HG02678 (cell line): ENCODE data around the gene GRIK4.

Experiments
- ATAC-seq: cut with Tn5 transposase; IDR thresholded peaks from one replicate; pipeline ENCODE4 v1.9.1; 2021; ENCODE audit warnings: mild to moderate bottlenecking, moderate library complexity; ENCODE audit not compliant: unreplicated experiment

GRIK4 gene

DNA sequence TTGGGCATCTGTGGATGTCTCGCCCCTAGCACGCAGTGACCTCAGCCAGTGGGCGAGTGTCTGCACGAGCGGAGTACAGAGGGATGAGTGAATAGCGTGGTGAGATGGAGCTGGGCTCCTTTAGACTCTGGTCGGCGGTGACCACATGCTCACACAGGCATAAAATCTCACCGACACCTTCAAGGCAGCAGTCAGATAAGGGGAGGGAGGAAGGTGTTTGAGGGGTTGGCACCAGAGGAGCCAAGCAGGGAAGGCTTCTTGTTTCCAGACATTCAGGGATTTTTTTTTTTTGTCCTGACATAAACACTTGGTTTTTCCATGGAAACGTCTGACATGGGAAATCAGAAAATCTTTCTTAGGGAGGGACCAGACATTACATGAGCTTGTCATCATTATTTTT, 35.8 kb downstream of the GRIK4 start:
- ATAC-seq: no peak

DNA sequence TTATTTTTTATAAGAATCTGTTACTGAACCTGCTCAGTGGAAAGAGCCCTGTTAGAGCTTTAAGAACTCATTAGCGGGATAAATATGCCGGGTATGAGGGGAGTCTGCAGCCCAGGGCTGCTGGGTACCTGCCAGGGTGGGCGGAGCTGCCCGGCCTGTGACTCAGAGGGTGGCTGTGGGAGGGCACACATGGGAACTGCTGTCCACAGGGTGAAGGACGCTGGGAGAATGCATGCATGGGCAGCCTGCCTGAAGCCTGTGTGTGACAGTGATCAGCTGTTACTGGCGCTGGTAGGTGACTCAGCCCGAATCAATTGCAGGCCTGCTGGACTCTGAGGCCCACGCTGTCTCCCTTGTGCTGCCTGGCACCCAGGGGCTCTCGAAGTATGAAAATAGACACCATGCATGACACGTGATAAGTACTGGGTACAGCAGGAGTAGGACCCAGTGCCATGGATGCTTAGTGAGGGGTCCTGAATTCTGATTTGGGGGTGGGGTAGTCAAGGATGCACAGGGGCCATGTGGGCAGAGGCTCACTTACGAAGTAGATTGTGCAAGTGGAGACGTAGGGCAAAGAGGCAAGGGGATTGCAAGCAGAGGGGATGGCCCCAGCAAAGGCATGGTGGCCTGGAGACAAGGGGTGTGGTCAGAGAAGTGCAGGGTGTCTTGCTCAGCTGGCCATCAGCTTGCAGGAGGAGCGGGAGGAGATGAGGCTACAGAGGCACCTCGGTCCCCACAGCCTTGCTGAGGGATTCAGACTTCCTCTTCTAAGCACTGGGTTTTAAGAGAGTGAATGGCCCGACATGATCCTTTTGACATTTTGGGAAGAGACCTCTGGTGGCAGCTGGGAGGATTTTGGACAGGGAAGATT, 36.5 kb downstream of the GRIK4 start:
- ATAC-seq: no peak

- ATAC-seq: no peak
Observed at GRCh38 chr11:120548682-120549209, 37.2 kb downstream of the GRIK4 start.

GRCh38 chr11:120549346-120549745, 37.8 kb downstream of the GRIK4 start:
- no peak for ATAC-seq

DNA sequence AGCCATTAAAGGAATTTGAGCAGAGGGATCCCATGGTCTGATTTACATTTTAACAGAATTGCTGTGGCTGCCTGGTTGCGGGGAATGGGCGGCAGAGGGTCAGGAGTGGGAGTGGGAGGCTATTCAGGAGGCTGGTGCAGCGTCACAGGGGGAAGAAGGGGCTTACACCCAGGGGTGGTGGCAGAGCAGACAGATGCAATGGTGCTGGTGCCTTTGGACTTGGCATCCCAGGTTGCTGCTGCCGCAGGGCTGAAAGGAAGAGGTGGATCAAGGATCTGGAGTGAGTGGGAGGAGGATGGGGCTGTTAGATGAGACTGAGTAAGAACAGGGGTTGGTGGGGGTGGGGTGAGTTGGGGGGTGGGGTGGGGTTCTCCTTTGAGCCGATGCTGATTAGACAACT, 38.5 kb downstream of the GRIK4 start:
- no peak for ATAC-seq

- no peak for ATAC-seq
Observed at GRCh38 chr11:120551191-120551590, 39.6 kb downstream of the GRIK4 start.

DNA sequence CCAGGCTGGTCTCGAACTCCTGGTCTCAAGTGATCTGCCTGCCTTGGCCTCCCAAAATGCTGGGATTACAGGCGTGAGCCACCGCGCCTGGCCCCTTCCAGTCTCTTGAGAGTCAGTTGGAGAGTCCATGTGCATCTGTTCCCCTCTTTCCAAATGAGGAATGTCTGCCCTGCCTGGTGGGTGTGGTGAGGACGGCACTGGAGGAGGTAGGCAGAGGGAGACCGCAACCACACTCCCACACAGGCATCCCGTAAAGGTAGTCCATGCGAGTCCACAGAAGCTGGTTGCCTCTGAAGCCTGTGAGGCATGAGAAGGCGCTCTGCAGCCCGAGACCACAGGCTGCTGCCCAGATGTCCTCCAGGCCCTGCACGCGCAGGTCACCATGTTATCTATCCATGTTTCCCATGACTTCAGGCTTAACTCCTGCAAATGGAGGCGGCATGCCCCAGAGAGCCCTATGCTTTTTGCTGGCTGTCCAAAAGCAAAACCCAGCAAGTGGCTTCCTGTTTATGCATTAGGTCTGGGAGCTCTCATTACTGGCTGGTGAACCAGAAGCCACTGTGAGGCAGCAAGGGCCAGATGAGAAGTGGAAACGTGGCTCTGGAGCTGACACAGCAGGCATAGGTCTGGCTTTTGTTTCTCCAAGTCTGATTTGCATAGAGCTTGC, 43.4 kb downstream of the GRIK4 start:
- ATAC-seq: no peak

GRCh38 chr11:120555433-120555773, 43.9 kb downstream of the GRIK4 start:
- no peak for ATAC-seq

GRCh38 chr11:120556797-120557196, 45.2 kb downstream of the GRIK4 start:
- no peak for ATAC-seq

- ATAC-seq: no peak
Observed at GRCh38 chr11:120558744-120559431, 47.3 kb downstream of the GRIK4 start.

GRCh38 chr11:120561286-120561685, 49.7 kb downstream of the GRIK4 start:
- no peak for ATAC-seq

DNA sequence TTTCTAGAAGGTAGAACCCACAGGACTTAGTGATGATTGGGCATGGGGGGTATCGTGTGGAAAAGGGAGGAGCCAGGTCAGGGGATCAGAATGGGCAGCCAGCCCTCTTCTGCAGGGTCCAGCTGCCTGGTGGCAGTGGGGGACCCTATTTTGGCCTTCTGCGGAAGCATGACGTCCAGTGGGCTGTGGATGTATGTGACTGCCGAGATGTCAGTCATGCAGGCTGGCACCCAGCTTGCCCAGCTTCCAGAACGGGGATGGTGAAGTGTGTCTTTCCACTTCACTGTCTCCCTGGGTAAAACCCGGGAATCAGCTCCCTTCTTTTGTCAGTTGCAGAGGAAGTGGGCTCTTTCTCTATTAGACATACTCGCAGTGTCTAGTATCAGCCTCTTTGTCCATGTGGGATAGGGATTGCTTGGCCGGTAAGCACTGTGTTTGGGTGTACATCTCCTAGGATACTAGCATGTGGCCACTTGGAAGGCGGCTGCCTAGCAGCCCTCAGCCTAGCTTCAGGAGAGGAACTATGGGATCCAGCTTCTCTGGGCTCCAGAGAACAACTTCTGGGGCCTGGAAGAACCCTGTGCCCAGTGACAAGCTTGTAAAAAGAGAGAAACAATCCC, 51.4 kb downstream of the GRIK4 start:
- no peak for ATAC-seq

- no peak for ATAC-seq
Observed at GRCh38 chr11:120563703-120564572, 52.4 kb downstream of the GRIK4 start.

DNA sequence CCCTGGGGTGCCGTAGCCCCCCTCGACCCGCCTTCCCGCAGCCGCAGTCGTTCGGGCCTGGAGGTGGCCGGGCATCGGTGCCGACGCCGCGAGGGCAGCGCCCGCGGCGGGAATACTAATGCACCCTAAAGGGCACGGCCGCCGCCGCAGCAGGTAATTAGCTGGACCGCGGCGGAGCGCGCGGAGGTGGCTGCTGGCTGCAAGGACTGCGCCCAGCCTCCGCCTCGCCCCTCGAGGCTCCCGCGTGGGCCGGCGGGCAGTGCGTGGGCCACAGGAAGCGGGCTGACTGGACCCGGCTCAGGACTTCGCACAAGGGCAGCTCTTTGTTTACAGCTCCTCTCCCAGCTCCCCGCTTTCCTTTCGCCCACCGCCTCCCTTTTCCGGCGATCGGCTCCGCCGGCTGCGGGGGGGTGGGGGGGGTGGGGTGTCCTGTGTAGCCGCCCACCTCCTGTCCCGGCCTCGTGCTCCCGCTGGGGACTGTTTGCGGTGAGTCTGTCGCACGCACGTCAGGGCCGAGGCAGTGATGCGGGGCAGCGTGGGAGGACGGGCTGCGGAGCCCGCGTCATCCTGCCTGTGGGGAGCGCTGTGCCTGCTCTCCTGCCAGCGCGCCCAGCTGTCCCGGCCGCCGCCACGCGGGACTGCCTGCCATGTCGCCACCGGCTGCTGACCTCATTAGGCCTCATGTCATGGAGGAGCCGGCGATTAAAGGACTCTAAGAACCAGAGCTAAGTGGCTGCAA, 53.2 kb downstream of the GRIK4 start:
- peak; percentile 70 for ATAC-seq

- no peak for ATAC-seq
Observed at GRCh38 chr11:120565466-120566155, 54.1 kb downstream of the GRIK4 start.

DNA sequence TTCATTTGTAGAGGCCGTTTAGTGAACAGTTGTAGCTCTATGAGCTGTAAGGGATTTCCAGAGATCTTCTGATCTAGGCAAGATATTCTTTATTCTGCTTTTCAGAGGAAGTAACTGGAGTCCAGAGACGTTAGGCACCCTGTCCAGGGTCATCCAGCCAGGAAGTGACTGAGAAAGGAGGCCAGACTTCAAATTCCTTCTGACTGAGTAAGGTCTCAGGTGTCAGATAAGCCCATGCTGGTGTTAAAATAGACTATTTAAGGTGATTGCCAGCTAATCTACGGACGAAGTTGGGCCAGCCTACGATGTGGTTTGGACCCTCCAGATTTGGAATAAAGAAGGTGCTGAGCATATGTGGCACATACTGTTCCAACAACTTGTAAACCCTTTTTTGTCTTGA, 54.6 kb downstream of the GRIK4 start:
- no peak for ATAC-seq

DNA sequence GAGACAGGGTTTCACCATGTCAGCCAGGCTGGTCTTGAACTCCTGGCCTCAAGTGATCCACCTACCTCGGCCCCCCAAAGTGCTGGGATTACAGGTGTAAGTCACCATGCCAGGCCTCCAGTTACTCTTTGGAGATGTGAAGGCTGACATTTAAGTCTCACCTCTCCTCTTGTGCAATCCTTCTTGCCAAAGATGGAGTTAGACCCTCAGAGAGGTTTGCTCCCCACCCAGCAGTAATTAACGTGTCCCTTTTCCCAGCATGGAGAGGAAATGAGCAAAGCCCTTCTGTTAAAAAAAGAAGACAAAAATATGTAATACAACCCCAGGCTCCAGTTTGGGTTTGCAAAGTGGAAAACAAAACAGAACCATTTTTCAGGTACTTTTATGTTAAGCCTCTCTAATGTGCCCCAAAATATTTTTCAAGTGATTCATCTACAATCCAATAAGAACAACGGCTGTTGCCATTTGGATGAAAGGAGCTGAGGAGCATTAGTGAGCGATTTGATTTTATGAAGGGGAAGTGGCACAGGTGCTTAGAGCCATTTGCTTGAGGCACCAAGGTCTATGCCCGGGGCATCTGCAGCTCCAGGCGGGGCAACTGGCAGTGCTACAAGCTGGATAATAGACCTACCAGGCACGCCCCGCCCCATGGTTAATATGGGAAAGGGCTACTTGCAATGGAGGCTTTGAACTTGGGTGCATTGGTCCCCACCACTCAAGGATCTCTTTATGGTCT, 57.2 kb downstream of the GRIK4 start:
- ATAC-seq: no peak

GRCh38 chr11:120569861-120570260, 58.3 kb downstream of the GRIK4 start:
- ATAC-seq: no peak
